D341Med (cell line): ENCODE data around the gene IFNAR2.

ENCODE experiments used
- DNase-seq: peaks from one replicate; pipeline ENCODE4 v3.0.0; 2012; ENCODE audit warnings: low spot score

The IFNAR2 gene

DNA sequence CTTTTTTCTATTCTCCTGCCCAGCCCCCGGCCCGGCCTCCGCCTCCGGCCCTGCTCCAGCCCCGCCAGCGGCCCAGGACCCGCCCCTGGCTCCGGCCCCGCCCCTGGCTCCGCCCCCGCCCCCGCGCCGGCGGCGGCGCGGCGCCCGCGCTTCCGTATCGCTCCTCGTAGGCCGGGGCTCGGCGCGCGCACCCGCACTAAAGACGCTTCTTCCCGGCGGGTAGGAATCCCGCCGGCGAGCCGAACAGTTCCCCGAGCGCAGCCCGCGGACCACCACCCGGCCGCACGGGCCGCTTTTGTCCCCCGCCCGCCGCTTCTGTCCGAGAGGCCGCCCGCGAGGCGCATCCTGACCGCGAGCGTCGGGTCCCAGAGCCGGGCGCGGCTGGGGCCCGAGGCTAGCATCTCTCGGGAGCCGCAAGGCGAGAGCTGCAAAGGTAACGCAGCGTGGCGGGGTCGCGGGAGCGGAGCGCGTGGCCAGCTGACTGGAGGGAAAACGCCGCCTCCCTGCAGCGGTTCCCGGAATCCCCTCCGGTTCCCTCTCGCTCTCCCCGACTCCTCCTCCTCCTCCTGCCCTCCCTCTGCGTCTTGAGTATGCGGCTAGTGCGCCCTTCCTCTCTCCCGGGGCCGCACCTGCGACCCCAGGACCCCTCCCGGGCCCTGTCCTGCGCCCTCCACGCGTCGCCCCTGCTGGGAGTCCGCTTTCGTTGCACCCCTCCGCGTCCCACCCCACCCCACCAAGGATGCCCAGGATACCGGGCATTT is at the start of gene IFNAR2:
Gene IFNAR2 (plus strand): TSS at position 155 of the 761 bp plus-strand sequence. CDS start 11,985 bp downstream, outside the sequence.
- peak; percentile 98 for DNase-seq

DNA sequence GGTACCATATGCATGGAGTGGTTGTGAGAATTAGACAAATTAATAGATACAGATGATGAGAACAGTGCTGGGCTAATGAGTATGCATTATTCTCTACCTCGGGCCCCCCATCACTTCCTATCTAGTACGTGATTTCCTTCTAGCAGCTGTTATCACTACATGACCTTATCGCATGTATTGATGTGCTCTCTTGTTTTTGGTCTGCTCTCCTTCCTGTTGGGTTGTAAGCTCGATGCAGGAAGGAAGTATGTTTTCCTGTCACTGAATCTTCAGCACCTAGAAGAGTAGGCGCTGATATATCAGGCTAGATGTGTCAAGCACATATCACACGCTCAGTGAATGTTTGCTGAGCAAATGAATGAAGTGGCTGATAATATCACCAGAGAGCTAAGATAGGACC is 43.9 kb upstream of the IFNAR2 start:
- DNase-seq = no peak

DNA sequence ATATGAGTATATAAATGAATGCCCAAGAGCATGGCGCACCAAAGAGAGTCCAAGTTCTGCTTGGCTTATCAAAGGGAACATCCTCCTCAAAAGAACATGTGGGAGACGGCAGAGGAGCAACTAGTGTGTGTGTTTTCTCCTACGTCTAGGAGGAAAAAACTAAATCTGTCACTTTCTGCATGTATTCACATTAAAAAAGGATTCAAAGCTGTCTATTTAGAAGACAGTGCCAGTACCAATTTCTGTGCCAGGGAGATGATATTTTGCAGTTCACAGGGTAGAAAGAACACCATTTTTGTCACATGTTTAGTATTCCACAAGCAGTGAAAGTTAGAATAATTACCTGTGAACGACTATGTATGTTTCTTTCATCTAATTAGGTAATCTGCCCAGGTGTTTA is 42.5 kb upstream of the IFNAR2 start:
- DNase-seq = no peak

DNA sequence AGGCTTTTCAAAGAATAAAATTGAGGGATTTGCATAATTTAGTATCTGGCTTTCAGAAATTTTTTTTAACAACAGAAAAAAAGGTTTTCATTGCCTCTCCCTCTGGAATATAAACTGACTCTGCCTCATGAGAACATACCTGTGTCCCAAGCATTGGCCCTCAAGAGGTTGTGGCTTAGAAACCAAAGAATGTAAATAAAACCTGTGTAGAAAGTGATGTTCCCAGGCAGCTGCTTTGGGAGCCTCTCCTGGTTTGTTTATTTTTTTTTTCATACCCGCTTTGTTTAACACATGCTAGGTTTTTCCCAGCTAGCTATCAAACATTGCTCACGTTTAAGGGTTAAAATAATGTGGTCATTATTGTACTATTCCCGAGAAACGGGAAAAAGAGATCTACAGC is 40.5 kb upstream of the IFNAR2 start:
- DNase-seq = no peak

DNA sequence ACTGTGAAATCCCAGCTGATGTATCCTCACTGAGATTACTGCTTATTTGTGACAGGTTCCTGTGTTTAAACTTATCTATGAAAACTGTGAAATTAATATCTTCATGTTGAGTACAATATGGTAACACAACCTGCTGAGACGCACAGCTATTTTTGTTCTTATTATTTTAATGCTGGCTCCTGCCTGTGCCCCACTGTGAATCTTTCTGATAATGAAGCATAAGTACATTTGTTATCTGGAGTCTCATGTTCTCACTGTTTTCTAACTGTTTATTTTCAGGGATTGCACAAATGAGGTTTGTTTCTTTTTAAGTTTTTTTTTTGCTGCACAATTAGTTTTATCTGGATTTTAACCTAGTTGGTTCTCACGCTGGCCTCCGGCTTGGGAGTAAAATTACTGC is 39.9 kb upstream of the IFNAR2 start:
- no peak for DNase-seq

DNA sequence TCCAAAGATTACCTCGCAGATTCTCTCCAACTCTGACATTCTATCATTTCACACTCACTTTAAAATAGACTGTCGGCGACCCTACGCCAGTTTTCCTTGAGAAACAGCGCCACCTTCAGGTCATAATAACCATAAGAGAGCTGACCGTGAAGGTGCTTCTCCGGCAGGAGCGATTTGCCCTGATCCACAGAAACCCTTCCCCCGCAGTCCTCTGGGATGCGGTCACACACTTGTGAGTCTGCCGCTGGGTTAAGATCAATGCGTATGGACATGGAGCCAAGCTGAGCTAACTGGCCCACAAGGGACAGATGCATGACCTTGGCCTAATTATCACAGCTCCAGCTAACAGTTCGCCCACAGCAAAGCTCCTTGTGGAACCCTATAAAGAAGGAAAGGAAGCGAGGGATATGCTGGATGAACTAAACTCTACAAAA is 32.8 kb upstream of the IFNAR2 start:
- peak; percentile 74 for DNase-seq

DNA sequence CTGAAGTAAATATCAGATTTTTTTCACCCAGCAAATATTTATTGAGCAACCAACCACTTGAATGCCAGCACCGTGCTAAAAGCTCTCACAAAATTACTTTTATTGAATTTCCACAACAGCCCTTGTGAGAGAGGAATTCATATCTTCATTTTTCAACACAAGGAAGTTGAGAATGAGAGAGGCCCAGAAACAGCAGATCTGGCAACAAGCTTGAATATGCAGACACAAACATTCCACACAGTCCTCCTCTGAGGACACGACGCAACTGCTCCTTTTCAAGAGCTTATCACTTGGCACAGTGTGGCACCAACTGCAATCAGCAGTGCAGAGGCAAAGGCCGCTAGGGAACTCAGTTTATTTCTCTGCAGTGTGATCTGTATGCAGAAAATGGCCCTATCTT is 32.2 kb upstream of the IFNAR2 start:
- DNase-seq = no peak

DNA sequence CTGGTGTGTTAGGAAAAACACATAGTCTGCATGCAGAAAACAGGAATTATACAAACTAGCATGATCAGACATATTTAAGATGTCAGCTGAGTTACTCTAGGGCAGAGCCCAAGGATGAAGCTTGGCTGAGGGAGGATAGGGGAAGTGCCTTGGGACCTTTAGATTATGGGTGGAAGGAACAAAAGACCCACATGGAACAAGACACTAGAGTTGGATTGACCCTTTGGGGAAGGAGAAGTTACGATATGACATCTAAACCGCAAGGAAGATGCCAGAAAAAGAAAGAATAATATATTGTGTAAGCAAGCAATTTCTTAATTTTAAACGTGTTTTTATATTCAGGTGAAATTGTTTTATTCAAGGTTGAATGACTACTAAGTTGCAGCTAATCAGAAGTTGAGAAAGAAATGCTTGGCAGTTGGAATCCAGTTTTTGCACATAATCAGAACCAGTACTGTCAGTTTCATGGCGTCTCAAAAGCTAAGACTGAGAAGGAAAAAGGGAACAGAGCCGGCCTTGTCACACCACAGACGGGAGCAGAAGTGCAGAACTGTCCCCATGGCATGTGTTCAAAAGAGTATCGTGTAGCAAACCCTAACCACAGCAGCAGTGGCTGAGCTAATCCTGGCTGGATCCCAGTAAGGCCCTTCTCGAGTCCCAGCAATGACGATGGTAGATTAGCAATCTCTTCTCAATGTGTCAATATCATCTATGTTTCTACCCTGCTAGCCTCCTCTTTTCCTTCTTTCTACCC is 31.2 kb upstream of the IFNAR2 start:
- DNase-seq = no peak

DNA sequence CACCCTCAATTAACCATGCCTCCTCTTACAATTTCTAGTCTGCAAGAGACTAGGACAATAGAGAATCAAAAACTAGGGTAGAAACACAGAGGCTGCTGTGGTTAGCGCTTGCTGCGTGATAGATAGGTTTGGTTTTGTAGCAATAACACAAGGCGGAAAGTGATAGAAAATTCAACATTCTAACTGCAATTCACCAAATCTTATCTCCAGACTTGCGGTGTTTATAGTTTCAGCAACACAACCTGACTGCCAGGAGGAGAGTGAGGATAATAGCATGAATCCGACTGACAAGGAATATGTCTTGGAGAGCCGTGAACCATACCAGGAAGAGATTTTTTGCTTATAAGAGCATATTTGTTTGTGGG is 30.7 kb upstream of the IFNAR2 start:
- no peak for DNase-seq

DNA sequence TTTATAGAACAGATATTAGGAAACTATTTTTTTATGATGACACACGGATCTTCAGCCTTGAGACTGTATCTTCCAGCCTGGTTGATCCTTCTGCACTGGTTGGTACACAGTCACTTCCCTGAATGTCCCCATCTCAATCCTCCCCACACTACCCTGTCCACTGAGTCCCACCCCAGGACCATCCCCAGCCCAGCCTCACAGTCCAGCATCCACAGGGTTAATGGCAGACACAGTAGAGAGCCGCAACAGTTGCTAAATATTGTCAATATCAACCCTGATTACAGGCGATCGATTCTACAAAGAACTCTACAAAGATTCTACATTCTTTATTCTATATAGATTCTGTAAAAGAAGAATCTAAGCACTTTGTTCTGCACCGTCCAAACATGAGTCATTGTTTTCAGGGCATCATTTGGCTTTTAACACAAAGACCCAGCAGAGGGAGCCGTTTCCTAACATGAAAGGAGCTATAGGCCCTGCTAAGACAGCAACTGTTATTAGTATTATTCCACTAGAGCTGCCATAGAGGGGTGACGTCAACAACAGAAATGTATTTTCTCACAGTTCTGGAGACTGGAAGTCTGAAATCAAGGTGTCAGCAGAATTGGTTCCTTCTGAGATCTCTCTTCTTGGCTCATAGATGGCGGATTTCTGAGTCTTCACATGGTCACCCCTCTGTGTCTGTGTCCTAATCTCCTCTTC is 30.1 kb upstream of the IFNAR2 start:
- DNase-seq = peak; percentile 73

DNA sequence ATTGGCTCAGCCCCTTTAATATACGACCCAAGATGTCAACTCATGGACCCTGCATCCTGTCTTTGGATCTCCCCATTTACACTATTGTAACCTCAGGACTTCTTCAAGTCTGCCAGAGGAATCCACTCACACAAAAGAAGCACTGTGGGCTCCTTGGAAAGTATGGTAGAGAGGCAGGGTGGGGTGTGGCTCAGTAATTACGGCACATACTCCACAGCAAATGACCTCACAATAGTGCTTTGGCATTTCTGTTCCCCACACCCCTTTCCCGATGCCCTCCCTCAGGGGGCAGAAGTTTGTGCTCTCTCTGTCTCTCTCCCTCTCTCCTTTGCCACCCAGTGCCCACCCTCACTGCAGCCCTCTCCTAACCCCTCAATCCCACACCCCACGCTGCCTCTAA is 27.8 kb upstream of the IFNAR2 start:
- DNase-seq = no peak

DNA sequence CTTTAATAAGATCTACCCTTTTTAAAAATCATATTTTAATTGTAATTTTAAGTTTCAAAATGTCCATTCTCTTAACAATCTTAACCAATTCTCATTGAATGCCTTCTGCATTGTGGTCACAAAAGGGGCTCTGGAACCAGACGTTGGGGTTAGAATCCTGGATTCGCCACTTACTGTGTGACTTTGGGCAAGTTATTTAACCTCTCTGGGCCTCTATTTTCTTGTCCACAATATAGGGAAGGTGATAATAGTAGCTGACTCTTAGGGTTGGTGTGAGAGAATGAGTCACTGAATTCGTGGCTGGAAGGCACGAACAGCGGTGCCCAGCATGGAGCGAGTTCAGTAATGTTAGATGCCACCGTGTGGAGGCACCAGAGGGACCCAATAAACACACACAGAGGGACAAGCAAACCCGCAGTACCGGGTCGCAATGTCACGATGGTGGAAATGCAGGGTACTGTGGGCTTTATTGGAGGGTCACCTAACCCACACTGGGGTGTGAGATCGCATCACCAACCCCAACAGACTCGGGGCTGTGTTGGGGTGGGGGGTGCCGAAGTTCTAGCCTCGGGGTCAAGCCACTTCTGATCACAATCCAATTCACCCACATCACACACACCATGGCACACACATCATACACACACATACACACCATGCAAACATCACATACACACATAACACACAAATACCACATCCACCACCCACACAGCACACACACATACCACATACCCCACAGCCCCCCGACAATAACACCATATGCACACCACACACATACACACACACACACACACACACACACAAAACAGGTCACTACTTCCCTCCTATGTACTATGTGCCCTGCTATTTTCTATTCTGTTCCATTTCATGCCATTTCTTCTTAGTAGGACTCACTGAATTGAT is 27.0 kb upstream of the IFNAR2 start:
- no peak for DNase-seq

DNA sequence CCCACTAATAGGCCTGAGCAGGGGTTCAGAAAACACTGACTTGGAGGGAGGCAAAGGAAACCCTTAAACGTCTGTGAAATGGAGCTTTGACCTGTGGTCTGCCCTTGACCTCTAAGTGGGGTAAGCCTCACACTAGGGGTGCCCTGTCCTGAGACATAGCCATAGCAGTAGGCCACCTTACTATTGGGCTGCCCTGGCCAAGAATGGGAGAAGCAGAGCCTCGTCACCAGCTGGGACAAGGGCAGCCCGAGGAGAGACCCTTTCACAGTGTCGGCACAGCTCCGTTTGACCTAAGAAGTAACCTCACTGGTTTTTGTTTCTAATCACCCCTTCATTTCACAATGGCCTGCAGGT is 26.4 kb upstream of the IFNAR2 start:
- DNase-seq = no peak

DNA sequence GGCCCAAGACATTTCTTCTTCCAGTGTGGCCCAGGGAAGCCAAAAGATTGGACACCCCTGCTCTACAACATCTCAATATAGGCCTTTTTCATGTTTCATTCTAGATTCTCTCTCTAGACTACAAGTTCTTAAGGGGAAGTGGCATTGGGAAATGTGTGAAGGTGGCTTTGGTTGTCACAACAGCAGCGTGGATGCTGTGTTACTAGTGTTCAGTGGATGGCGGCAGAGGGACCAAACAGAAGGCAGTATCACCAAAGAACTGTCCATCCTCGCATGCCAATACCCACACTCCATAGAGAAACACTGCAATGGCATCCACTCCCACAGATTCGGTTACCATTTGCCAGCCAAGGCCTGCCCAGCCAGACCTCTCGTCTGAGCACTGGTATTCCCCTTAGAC is 24.3 kb upstream of the IFNAR2 start:
- no peak for DNase-seq

DNA sequence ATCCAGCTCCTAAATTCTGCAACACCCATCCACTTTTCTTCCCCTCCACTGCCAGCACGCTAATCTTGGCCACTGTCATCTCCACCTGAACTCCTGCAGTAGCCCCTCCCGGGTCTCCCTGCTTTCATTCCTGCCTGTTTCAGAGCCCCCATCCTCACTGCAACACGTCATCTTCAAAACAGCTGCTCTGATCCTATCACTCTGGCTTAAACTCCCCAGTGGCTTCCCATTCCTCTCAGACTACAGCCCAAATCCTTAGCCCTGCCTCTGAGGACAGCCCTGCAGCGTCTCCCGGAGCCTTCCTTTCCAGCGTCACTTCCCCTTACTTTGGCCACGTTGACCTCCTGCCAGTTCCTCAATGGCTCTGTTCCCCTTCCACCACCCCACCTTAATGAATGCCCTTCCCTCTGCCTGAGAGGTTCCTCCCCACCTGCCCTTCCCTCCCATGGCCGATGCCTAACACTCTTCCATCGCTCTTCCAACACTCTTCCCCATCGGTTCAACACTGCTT is 22.9 kb upstream of the IFNAR2 start:
- DNase-seq = no peak

DNA sequence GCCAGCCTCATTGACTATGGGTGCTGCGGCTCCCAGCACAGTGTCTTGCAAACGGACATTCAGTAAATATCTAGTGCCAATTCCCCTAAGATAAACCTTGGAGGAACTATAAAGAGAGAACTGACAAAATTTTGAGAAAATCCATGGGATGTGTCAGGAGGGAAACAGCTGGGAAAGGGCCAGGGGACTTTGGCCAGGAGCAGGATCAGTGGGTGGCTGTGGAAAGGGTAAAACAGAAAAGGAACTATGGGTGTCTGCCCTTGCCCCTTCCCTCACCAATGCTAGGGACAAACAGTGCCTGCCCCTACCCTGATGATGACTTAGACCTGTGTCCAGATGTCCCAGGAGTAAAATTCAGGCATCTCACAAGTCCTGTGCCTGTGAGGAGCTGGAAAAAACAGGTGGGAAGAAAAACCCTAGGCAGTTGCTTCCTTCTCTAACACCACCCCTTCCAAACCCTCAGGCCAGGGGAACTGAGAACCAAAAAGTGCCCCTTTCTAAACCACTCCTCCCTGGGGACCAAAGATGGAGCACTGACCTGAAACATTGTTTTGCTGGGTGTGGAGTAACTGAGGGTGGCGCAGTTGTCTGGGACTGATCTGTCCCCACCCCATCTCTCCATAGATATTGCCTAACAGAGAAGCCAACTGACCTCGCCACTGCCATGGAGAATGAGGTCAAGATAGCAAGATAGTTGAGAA is 22.1 kb upstream of the IFNAR2 start:
- DNase-seq = no peak

DNA sequence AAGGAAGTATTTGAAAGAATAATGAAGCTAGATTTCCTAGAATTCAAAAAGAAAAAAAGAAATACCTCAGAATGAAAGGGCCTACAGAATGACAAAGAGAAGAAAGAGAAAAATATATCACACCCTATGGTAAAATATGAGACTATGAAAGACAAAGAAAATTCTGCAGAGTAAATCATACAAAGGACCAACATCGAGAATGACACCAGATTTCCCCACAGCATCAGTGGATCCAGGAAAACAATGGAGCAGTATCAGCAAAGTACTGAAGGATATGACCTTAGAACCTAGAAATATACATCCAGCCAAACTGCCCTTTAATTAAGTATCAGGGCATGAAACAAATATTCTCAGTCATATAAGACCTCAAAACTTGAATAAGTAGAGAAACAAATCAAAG is 21.2 kb upstream of the IFNAR2 start:
- no peak for DNase-seq

DNA sequence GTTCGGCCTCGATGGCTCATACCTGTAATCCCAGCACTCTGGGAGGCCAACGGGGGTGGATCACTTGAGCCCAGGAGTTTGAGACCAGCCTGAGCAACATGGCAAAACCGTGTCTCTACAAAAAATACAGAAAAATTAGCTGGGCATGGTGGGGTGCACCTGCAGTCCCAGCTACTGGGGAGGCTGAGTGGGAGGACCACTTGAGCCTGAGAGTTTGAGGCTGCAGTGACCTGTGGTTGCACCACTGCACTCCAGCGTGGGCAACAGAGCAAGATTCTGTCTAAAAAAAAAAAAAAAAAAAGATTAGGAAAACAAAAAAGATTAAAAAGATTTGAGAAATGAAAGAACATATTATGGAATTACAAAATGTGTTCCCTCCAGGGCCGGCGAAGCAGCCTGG is 18.4 kb upstream of the IFNAR2 start:
- no peak for DNase-seq

DNA sequence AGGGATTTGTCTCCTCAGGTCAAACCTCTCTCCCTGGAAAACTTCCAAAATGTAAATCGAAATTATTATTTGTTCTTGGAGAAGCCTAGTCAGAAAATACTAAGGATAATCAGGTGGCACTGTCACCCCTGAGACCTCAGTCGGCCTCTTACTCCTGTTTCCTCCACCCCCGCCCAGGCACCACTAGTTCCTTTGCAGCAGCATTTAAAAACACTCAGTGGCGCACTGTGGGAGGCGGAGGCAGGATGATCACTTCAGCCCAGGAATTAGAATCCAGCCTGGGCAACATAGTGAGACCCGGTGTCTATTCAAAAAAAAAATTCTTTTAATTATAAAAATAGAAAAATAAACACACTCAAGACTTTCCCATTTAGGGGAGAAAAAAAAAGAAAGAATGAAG is 18.0 kb upstream of the IFNAR2 start:
- DNase-seq = no peak

DNA sequence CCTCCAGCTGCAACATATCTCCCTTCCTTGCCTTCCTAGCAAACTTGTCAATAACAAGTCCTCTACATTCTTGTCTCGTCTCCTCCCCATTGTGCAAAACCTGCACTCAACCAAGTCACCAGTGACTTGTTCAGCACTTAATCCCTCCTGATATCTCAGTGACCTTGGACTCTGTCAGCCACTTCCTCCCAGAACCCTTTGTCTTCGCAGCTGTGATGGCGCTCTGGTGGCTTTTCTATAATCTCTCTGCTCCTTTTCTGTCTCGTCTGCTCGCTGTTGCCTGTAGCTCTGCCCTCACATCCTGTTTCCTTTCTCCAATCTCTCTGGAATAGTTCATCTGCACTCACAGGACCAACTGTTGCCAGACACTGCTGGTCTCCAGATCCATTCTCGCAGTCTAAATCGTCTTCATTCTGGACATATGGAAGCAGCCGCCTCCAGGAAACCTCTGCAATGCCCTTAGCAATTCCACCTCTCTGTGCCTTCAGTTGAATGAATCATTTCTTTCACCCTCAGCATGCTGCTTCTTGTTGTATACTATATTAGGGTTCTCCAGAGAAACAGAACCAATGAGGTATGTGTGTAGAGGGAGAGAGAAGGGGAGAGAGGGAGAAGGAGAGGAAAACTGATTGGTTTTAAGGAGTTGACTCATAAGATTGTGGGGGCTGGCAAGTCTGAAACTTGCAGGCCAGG is 17.4 kb upstream of the IFNAR2 start:
- DNase-seq = no peak

DNA sequence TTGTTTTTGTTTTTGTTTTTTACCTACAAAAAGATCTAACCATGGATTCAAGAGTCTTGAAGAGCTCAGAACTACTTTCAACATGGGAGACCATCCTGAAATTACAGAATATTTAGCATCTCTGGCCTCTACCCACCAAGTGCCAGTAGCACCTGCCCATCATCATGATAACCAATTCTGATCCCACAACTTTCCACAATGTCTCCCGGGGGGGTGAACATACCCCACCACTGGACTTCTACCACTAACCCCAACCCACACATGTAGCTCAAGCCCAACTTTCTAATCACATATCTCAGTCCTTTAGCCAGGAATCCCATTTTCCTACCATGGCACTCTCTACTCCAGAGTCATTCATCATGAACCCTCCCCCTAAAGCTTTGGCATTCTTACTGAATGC is 15.7 kb upstream of the IFNAR2 start:
- DNase-seq = no peak
